ENCODE results near the gene CDH9.

GRCh38 chr5:27026801-27027200 is 11.6 kb downstream of the CDH9 start:
- TF ChIP-seq CTCF (IDR thresholded peaks at IDR 0.05; ENCODE audit: borderline replicate concordance, extremely low read depth, low read length, poor library complexity, severe bottlenecking): no peak
- TF ChIP-seq EZH2 (IDR thresholded peaks at IDR 0.05; ENCODE audit: borderline replicate concordance, low read depth, low read length, severe bottlenecking): no peak

Measured in DND-41 (cell line).